Cortex of kidney (tissue), 1 donor: ENCODE results near the gene WWOX.

ENCODE experiments used
- DNase-seq: peaks from one replicate; lab custom pipeline; 2025; lab: John Stamatoyannopoulos, UW

Gene WWOX

GRCh38 chr16:78609402-78610274 is 510.2 kb downstream of the WWOX start:
- no peak for DNase-seq

GRCh38 chr16:78611318-78611717 is 511.9 kb downstream of the WWOX start:
- no peak for DNase-seq

- no peak for DNase-seq
Measured at GRCh38 chr16:78619811-78620210, 520.4 kb downstream of the WWOX start.

GRCh38 chr16:78620291-78620690 is 520.8 kb downstream of the WWOX start:
- DNase-seq = no peak

DNA sequence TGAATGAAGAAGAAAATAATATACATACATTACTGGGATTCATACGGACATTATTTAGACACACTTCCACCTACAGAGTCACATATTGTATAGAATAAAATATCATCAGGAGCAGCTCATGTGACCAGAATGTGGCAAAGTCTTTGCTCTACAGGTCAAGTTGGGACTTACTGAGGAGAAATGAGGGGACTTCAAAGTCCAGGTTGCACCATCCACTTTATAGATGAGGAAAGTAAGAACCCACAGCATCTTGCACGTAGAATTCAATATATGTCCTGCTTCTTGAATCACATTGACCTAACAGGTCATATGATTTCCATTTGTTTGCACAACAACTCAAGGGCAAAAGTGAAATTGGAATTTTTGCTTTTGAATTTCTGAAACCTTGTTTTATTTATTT is 524.3 kb downstream of the WWOX start:
- DNase-seq = no peak

- DNase-seq = no peak
Measured at GRCh38 chr16:78624366-78624765, 524.9 kb downstream of the WWOX start.

DNA sequence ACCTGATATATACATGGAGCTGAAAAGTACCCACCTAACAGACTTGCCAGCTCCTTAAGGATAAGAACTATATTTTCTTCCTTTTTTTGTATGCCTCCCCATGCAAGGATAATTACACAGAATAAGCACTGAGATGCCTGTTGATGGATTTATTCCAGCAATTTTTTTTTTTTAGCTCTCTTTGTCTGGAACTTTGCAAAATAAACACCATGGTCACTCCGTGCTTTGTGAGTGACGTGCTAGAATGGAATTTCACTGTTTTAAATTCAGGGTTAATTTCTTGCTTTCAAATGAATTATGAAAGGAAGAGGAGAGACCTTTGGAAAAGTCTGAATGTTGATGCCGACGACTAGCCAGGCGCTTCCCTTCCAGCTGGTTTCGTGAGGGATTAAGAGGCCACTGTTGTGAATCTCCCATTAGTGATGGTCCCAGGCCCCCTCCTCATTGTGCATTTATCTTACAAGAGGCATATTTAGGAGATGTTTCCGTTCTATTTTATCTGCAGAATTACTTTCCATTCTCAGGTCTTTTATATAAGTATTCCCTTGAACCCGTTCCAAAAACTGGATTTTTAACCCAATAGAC is 529.1 kb downstream of the WWOX start:
- DNase-seq = no peak

- DNase-seq = no peak
Measured at GRCh38 chr16:78629173-78629572, 529.7 kb downstream of the WWOX start.

- no peak for DNase-seq
Measured at GRCh38 chr16:78630102-78630501, 530.6 kb downstream of the WWOX start.

GRCh38 chr16:78633551-78633950 is 534.1 kb downstream of the WWOX start:
- no peak for DNase-seq

DNA sequence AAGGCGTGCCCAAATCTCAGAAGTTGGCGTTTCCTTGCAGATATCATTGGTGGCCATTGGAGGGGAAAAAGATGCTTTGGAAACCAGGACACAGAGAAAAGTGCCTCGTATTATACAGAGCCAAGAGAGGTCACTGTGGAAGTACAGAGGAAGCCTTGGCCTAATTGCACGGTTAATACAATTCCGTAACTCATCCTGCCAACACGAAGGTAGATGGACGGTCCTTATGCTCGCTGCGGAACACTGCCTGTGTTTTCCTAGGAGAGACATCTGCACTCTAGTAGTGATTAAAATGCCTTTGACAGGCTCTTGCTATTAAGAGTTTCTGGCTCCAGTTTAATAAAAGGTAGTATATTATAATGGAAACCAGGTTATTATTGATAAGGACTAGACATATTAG is 536.4 kb downstream of the WWOX start:
- no peak for DNase-seq

GRCh38 chr16:78638371-78638770 is 538.9 kb downstream of the WWOX start:
- DNase-seq = no peak

DNA sequence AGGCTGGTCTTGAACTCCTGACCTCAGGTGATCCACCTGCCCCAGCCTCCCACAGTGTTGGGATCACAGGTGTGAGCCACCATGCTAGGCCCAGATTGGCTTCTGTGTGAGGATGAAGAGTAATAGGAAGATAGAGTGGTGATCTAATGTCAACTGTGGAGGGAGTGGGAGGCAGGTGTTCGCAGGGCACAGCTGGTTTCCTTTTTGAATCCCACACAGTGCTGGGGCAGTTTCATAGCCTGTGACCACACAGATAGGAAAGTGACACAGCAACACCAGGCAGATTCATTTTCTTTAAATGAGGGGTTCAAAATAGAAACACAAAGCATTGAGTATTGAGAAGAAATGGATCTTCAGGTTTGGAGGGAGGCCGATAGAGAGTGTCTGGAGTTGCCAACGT is 540.3 kb downstream of the WWOX start:
- DNase-seq = no peak

- no peak for DNase-seq
Measured at GRCh38 chr16:78640886-78641285, 541.4 kb downstream of the WWOX start.

DNA sequence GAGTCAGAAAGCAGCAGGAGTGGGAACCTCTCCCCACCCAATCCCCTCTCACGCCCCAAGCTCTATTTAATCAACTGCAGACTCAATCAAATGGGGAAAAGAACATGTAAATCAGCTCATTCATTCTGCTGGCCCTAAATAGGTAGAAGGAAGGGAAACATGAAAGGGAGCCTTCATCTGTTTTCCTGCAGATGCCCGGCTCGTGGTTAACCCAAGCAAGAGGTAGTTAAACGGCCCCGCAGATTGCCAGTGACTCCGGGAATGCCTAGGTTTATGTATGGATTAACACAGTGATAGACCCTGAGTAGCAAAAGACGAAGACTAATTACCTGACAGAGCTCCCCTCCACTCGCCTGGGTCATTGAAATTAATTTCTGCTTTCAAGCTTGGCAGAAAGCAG is 542.0 kb downstream of the WWOX start:
- DNase-seq = no peak

GRCh38 chr16:78642621-78643285 is 543.3 kb downstream of the WWOX start:
- DNase-seq = no peak

DNA sequence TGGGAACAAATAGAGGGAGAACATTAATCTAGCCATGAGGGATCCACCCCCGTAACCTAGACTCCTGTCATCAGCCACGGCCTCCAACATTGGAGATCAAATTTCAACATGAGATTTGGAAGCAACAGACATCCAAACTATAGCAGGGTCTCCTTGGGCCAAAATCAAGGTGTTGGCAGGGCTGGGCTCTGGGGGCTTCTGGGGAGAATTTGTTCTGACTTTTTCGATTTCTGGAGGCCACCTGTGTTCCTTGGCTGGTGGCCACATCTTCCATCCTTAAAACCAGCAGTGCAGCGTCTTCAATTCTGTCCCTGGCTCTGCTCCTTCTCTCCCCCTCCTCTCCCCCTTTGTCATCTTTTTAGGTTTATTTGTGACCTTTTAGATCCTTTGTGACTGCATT is 546.2 kb downstream of the WWOX start:
- no peak for DNase-seq

DNA sequence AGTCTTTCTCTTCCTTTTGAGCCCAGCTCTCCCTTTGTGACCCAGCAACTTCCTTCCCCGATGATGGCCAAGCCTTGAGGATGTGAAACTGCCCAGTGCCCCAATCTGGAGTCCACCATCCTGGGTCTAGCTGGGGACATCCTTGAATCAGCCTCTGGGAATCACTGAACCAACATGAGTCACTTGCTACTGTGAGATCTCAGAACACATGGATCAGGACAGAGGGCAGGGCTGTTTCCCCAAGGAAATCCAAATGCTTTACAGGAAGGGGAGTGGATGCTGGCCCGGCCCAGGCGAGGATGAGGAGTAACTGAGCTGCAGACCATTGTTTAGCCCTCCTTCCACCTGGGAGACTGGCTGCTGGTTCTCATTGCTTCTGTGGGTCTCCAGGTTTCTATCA is 547.6 kb downstream of the WWOX start:
- no peak for DNase-seq

DNA sequence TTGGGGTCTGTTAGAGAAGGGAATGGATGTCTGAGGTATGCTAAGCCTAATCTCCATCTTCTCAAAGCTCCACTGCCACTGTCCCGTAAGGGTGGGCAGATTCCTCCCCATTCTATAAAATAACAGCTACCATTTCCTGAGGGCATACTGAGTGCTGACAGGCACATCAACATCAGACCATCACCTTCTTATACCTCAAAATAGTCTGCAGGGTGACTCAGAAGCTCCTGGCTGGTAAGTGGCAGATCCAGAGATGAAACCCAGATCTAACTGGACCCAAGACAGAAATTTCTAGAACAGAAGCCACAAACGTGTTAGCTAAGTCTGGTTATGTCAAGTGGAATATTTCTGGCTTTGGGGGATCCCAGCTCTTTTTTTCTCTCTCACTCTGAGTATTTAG is 548.0 kb downstream of the WWOX start:
- no peak for DNase-seq

DNA sequence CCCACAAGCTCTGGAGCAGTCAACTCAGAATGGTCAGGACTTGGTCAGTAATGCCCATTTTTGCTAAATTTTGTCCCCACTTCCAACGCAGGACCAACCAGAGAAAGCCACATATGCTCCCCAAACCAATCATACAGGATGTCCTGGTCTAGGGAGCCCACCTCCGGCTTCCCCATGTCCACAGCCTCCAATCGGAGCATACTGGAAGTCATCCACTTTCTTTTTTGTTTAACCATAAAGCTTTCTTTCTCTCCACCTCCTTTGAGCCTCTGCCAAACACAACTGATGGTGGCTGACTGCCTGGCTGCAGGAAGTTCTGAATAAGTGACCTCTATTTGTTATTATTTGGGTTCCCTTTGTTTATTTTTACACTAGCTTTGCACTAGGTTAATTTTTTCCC is 549.1 kb downstream of the WWOX start:
- DNase-seq = no peak

DNA sequence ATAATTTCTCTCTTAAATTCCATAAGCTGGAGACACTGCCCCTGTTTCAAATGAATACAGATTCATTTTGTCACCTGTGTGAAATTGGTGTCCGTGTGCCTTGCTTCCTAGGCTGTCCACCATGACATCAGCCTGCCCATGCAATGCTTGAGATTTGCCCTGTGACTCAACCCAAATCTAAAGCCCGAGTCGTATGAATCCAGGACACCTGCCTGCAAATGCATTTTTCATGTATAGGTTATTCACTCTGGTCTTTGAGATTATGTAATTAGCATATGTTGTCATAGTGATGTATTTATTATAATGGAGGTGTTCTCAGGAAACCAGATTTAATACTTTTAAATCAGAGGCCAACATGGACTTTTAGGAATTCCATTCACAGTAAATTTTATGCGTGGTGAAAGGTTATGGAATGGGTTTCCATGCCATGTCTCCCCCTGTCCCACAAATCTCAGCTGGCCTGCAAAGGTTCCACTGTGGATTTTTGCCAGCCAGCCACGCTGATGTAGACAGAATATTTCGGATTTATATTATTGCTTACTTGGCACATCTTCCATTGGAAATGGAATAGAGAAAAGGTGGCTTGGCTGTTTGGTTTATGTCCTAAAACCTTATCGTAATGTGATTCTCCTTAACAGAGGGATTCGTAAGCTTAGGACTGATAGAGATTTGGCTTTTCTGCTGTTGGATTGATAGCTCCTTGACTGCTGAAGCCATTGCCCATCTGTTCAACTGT is 551.1 kb downstream of the WWOX start:
- DNase-seq = no peak

DNA sequence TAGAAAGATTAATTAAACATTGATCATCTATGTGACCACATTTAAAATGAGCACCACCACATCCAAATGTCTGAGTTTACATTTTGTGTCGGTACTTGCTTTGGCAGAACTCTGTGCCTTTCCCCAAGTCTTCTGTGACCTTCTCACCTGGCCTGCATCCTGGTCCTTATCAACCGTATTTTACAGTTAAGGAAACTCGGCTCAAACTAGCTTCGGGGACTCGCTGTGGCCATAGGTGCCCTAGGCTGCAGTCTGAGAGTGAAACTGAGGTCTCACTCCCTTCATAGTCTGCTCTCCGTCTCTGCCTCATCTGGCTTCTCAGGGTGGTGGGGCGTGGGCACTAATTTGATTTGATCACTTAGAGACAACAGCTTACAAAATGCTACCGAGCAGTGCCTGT is 555.5 kb downstream of the WWOX start:
- DNase-seq = no peak
